NCI-H2227 treated with DMSO at 0.1 percent for 48 hours (cell line): Measurements from ENCODE around the gene CYTH3.
A peak's percentile ranks its signal among the peaks of the same experiment; 100 is the strongest.

Experiments used
- DNase-seq: peaks from one replicate; lab custom pipeline; 2025; lab: John Stamatoyannopoulos, UW

CYTH3 gene

DNA sequence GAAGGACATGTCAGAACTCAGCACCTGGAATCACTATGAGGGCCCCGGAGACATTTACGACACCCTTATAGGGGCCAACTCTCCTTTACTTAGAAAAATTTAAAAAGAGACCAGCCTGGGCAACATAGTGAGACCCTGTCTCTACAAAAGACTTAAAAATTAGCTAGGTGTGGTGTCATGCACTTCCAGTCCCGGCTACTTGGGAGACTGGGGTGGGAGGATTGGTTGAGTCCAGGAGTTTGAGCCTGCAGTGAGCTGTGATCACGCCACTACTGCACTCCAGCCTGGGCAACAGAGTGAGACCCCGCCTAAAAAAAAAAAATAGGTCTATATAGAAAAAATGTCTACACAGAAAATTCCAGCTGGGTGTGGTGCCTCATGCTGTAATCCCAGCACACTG, 7.5 kb upstream of the CYTH3 start:
- no peak for DNase-seq

DNA sequence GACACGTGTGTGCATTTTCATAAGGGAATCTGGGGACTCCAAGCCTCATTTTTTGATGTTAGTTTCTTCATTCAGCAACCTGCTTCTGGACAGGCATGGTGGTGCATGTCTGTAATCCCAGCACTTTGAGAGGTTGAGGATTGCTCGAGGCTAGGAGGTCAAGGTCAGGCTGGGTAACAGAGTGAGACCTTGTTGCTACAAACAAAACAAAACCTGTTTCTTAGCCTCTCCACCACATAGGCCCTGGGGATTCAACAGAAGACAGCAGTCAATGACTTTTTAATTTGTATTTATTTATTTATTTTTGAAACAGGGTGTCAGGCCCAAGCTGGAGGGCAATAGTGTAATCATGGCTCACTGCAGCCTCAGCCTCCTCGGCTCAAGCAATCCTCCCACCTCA, 6.9 kb upstream of the CYTH3 start:
- no peak for DNase-seq

DNA sequence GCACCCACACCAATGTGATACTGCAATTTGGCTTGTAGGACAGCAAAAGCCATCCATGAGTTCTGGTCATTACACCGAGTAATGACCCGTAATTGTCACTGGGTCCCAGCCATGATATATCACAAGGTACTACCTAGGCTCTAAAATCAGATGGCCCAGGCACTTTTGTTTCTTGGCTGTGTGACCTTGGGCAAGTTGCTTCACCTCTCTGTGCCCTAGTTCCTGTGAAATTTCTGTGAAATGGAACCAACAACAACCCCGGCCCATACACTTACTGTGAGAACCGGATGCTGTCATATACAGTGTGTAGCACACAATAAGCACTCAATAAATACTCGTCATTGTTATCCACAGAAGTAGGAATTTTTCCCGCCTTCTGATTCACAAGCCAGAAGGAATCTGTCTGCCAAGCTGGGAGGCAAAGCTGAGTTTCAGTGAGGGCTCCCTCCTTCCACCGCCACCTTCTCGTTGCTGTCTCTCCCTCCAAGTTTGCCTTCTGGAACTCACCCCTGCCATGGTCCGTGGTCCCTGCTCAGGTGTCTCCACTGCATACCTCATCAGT, 6.4 kb upstream of the CYTH3 start:
- no peak for DNase-seq

- no peak for DNase-seq
These were observed 5.1 kb upstream of the CYTH3 start for GRCh38 chr7:6277476-6277875.

DNA sequence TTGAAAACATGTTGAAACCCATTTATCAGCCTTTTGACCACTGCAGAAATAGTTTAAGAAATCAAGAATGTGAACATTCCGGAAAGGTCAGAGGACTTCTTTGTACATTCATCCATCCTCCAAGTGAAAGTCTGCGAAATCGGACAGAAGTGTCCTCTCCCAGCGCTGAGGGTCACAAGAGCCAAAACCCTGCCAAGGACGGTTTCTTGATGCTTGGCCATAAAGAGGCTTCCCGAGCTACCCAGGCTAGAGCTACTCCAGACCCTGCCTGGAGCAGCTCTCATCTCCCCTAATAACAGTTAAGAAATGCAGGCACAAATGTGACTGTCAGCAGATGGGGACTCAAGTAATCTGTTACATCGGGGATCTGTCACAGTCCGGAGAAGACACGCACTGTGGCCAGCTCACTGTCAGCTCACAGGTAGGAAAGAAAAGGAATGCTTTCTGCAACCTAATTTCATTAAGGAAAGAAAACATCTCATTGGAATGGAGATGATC, 4.5 kb upstream of the CYTH3 start:
- DNase-seq = no peak

- no peak for DNase-seq
These were observed 2.3 kb upstream of the CYTH3 start for GRCh38 chr7:6274743-6275142.

- no peak for DNase-seq
These were observed 1.6 kb upstream of the CYTH3 start for GRCh38 chr7:6273917-6274630.

DNA sequence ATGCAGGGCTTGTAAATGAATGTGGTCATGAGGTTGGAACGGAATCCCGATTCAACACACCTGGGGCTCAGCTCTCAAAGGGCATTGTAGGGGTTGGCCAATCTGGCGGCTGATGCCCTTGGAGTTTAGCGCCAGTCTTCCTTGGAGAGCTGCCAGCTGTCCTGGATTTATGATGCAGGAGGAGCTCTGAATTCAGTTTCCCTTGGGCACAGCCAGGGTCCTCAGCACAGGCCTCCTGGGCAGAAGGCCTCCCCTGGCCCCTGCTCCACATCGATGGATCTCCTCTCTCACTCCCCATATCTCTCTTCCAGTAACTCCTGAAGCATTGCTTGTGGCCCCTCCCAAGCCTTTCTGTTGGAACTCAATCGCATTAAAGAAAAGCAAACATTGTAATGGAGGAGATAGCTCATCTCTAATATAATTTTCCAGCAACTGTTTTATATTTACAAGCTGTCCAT, 985 bp upstream of the CYTH3 start:
- peak; percentile 27 for DNase-seq

DNA sequence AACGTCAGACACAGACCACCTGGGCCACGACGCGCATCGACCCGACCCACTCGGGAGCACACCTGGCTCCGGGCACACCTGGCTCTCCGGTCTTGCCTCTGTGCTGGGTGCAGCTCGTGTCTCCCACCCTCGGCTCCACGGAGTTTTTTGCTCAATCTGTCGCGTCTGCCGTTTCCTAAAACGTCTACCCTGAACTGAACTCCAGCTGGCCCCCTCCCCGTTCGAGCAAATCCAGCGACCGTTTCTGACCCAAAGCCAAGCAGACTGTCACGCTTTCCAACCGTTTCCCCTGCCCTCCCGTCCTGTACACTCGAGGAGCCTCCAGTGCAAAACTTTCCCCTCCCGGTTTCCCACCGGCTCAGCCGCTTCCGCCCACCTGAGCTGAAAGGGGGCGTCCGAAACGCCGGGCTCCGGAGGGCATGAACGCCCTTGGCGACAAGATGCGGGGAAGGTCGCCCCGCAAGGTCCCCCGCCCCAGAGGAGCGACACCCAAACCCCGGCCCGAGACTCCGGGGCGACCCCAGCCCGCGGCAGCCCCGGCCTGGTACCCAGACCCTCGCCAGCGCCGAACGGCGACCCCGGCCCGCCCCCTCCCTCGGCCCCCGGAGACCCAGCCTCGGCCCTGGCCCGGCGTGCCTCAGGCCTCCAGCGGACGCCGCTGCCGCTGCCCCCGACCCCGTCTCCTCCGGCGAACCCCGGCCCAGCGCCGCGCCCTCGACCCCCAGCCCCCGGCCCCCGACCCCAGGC, 557 bp downstream of the CYTH3 start:
- no peak for DNase-seq

GRCh38 chr7:6271060-6271658, 1.3 kb downstream of the CYTH3 start:
- DNase-seq = peak; percentile 72

GRCh38 chr7:6269527-6269926, 2.9 kb downstream of the CYTH3 start:
- DNase-seq = peak; percentile 14

- no peak for DNase-seq
These were observed 3.5 kb downstream of the CYTH3 start for GRCh38 chr7:6268907-6269306.

DNA sequence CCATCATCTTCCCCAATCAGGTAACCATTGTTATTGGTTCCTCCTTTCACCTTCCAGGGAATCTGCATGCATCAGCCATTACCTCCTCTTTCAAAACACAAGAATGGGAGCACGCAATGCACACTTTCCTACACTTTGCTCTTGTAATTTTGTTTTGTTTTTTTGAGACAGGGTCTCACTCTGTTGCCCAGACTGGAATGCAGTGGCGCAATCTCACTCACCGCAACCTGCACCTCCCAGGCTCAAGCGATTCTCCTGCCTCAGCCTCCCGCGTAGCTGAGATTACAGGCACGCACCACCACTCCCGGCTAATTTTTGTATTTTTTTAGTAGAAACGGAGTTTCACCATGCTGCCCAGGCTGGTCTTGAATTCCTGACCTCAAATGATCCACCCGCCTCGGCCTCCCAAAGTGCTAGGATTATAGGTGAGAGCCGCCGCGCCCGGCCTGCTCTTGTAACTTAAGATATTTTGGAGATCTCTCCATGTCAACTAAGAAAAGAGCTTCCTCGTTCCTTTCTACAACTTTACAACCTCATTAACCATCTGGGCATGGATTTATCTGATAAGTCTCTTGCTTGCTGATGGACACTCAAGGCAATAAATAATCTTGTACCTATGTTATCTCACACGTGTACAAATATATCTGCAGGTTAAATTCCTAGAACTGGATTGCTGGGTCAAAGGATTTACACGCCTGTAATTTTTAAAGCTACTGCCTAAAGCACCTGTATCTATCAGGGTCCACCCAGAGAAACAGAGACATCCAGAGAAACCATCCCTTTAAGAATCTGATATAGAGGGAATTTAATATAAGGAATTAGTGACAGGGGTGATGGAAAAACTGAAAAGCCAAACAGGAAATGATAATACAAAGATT, 4.2 kb downstream of the CYTH3 start:
- DNase-seq = no peak

GRCh38 chr7:6266699-6267098, 5.7 kb downstream of the CYTH3 start:
- no peak for DNase-seq

GRCh38 chr7:6262221-6262620, 10.2 kb downstream of the CYTH3 start:
- no peak for DNase-seq

DNA sequence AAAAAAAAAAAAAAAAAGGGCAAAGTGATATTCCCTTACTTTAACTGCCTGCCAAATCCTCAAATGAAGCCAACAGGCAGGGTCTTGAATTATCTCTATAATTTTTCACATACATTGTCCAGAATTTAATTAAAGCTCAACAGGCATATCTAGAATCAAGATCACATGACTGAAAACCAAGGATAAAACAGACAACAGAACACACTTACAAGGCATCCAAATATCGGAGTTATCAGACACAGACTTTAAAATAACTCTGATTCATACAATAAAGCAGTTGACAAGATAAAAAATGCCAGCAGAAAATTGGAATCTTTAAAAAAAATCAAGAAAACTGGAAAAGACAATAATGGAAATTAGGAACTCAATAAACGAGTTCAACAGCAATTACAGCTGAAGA, 10.7 kb downstream of the CYTH3 start:
- DNase-seq = no peak

- DNase-seq = no peak
These were observed 11.9 kb downstream of the CYTH3 start for GRCh38 chr7:6260291-6261187.

DNA sequence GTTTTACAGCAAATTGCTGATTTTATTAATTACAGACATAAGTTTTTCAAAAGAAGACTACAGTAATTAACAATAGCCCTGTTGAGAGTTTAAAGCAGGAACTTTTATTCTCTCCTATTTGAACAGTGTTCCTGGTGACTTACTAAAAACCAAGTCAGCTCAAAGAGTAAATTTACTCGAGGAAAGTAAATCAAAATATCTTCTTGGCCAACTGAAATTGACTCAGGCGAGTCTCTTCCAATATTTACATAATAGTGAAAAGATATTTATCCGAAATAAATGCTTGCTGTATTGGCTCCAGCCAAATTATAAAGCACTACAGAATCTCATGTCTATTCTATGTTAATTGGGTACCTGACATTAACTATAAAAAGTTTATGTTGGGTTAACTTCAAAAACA, 13.2 kb downstream of the CYTH3 start:
- no peak for DNase-seq

DNA sequence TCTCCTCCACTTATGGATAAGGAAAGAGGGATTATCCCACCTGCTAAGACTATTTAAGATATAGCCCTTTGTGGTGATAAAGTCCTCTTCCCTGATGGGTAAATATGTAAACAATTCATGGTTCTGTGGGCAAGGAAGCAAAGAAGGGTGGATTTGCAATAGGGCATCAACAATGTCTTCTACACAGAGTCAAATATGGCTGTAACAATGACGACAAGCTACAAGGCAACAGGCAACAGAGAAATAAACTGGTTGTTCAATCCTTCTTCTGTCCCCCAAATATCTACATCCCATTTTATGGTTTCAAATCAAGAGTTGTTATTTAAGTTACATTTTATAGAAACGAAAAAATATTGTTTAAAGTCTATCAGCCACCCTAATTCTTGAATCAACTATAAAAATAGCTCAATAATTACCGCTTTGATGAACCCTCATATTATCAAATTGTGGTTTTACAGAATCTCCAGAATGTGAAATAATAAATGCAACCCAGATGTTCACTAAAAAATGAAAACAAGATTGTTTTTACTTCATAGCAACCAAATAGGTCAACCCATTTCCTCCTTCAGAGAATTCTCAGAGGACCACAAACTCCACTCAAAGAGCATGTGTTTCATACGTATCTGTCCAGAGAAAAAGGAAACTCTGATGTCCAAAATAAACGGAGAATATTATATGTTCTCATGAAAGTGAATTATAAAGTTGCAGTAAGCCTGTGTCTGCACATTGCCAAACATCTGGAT, 13.8 kb downstream of the CYTH3 start:
- DNase-seq = no peak

GRCh38 chr7:6257675-6258074, 14.7 kb downstream of the CYTH3 start:
- no peak for DNase-seq
